ENCODE data around the gene KIF1A.

KIF1A gene

DNA sequence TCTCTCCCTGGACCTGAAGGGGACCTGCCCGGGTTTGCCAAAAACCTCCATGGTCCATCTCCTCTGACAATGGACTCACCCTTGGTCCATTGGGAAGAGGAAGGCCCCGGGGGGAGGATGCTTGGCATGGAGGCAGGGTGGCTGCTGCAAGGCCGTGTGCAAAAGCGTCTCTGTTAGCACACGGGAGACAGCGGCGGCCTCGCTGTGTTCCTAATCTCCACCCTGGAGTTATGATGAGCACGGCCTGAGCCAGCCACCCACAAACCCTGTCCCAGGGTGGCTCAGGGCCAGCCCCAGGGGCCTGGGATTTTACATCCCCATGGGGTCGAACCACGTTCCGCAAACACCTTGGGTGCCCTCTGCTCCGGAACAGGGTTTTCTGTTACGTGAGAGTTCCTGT lies 92.6 kb downstream of the KIF1A start:
- Mint-ChIP-seq H3K4me1 (ENCODE audit: low read depth) (no peaks in the 10 kb centered on the region), H3K9me3 (no peaks in the 10 kb centered on the region), H3K4me3 (no peak overlapping the region), H3K27ac (no peak overlapping the region), H3K36me3 (ENCODE audit: low read depth) (no peaks in the 10 kb centered on the region), H3K27me3 (no peaks in the 10 kb centered on the region)

DNA sequence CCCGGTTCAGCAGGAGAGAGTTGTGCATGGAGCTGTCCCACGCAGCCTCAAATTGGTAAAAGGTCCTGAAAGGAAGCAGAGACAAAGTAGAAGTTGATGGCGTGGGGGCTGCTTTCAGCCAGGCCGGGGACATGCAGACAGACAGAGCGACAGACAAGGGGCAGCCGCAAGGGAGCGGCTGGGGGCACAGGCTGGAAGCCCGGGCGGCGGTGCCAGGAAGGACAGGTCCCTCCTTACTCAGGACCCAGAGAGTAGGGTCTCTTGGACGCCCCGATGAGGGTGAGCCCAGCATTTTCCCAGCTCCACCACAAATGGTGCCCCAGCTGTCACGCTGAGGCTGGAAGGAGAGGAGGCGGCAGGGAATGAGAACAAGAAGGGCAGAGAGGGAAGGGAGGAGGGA lies 93.1 kb downstream of the KIF1A start:
- H3K27me3 Mint-ChIP-seq, result no peaks in the 10 kb centered on the region
- no peak overlapping the region for H3K27ac Mint-ChIP-seq
- no peak overlapping the region for H3K4me3 Mint-ChIP-seq
- H3K36me3 Mint-ChIP-seq (ENCODE audit: low read depth), result no peaks in the 10 kb centered on the region
- H3K4me1 Mint-ChIP-seq (ENCODE audit: low read depth), result no peaks in the 10 kb centered on the region
- H3K9me3 Mint-ChIP-seq, result no peaks in the 10 kb centered on the region

DNA sequence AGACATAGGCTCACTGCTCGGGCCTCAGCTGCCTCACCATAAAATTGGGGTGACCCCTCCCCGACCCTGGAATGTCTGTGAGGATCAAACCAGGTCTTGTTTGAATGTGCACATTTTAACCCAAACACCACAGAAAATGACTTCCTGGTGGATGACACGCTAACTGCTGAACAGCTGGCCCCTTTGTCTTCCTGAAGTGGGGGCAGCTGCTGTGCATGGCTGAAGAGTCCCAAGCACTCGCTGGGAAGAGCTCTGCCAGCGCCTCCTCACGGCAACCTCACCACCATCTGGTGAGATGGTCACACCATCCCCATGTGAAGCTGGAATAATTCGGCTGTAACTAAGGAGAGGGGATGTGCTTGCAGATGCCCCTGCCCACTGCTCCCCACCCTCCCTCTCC lies 94.3 kb downstream of the KIF1A start:
- no peaks in the 10 kb centered on the region for H3K4me1 Mint-ChIP-seq (ENCODE audit: low read depth)
- H3K27me3 Mint-ChIP-seq, result no peaks in the 10 kb centered on the region

DNA sequence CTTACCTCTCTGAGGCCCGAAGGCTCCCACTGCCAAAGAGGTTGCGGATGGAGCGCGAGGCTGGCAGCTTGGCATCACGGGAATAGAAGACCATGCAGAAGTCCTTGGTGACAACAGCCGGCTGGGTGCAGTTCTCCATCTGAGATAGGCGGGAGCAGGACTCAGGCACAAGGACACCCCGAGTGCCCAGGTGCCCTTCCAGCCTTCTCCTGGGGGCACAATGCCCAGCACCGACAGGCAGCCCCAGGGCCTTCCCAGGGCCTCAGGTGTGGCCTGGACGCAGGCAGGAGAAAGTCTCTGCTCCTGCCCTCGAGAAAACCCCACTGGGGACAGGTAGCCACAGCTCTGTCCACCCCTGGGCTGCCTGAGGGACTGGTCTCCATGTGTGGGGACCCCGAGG lies 94.8 kb downstream of the KIF1A start:
- Mint-ChIP-seq H3K27ac (no peak overlapping the region), H3K4me1 (ENCODE audit: low read depth) (no peaks in the 10 kb centered on the region)

More for the DNA sequence above, 94.3 kb downstream of the KIF1A start:
- Mint-ChIP-seq H3K36me3 (ENCODE audit: low read depth) (no peaks in the 10 kb centered on the region), H3K27ac (no peak overlapping the region), H3K4me3 (no peak overlapping the region), H3K9me3 (no peaks in the 10 kb centered on the region)

DNA sequence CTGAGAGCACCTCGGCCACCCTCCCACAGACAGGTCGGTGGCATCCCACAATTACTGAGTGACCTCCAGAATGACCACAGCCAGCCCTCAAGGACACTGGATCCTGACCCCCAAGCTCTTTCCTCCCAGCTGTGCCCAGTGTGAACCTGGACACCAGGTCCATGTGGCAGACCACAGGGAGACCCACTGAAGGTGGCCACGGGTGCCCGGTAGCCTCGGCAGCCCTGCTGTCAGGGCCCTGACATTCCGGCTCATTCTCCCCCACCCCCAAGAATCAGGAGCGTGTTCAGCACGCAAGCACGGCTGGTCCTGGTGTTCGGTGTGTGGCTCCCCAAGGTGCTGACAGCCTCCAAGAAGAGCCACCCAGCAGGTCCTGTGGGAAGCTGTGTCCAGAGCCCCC lies 95.6 kb downstream of the KIF1A start:
- Mint-ChIP-seq H3K4me3 (no peak overlapping the region), H3K36me3 (ENCODE audit: low read depth) (no peaks in the 10 kb centered on the region), H3K27ac (no peak overlapping the region), H3K4me1 (ENCODE audit: low read depth) (no peaks in the 10 kb centered on the region), H3K9me3 (no peaks in the 10 kb centered on the region), H3K27me3 (no peaks in the 10 kb centered on the region)

More for the DNA sequence above, 94.8 kb downstream of the KIF1A start:
- H3K9me3 Mint-ChIP-seq, result no peaks in the 10 kb centered on the region
- no peaks in the 10 kb centered on the region for H3K27me3 Mint-ChIP-seq
- no peaks in the 10 kb centered on the region for H3K36me3 Mint-ChIP-seq (ENCODE audit: low read depth)
- H3K4me3 Mint-ChIP-seq, result no peak overlapping the region

DNA sequence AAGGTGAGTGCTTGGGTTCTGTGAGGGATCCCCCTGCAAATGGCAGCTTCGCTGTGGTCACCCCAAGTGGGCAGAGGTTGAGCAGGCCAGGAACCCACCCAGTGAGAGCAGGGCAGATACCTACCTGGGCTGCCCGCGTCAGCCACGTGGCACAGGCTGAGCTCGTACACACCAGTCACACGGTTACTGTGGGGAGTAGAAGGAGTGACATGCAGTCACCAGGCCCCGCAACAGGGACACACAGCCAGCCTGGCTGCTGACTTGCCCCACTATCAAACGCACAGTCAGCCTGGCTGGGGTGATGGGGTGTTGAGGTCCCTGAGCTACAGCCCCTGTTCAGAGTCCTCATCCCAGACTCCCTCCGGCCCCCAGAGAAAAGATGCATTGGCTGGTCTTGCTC lies 96.2 kb downstream of the KIF1A start:
- H3K4me1 Mint-ChIP-seq (ENCODE audit: low read depth), result no peaks in the 10 kb centered on the region
- H3K27me3 Mint-ChIP-seq, result no peaks in the 10 kb centered on the region
- H3K9me3 Mint-ChIP-seq, result no peaks in the 10 kb centered on the region
- H3K36me3 Mint-ChIP-seq (ENCODE audit: low read depth), result no peaks in the 10 kb centered on the region
- H3K27ac Mint-ChIP-seq, result no peak overlapping the region
- H3K4me3 Mint-ChIP-seq, result no peak overlapping the region

DNA sequence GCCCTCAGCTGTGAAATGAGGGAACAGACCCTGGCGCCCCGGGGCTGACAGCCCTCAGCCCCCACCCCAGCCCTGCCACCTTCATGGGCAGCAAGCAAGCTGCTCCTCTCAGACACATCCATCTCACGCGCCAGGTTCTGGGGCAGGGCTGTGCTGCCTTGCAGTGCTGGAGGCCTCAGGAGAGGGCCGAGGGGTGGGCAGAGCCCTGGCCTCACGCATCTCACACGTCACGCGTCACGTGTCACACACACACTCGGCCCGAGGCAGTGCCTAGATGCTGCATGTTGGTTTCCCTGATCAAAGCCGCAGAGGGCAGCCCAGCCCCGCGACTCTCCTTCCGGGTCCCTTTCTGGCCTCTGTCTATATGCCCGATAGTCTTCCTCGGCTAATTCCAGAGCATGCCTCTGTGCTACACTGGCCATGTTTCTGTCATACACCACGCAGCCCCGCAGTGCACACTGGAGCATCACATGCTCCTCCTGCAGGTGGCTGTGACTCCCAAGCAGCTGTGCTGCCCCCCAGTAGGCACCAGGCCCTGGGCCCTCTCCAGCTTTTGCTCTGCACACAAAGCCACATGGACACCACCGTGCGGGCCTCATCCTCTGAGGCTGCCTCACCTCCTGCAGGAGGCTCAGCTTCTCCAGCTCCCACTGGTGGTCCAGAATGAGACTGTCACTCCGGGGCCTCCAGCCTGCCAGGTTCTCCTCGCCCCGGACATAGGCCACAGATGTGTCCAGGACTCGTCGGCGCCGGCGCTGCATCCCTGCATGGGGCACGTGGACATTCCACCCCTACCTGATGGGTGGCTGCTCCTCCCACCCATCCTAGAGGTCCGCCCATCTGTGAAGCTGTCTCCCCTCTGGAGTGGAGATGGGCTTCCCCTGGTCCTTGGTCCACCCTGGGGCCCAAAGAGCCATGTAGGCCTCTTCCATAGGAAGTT lies 97.0 kb downstream of the KIF1A start:
- Mint-ChIP-seq H3K4me1 (ENCODE audit: low read depth) (no peaks in the 10 kb centered on the region), H3K36me3 (ENCODE audit: low read depth) (no peaks in the 10 kb centered on the region), H3K4me3 (no peak overlapping the region), H3K9me3 (no peaks in the 10 kb centered on the region), H3K27ac (no peak overlapping the region), H3K27me3 (no peaks in the 10 kb centered on the region)

DNA sequence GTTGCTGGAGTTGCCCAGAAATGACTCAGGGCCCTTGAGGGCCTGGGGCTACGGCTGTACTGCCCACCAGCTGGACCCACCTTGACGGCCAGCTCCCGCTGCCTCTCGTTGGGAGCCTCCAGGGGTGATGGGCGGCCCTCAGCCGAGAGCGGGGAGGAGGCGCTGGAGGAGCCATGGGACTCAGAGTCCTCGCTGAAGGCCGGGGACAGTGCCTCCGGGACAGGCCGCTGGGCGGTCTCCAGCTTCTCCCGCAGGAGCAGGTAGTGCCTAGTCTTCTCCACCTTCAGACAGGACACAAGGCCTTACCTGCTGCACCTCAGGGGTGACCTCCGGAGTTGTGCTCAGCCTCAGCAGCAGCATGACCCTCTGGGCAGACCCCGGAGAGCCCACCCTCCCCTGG lies 97.6 kb downstream of the KIF1A start:
- Mint-ChIP-seq H3K36me3 (ENCODE audit: low read depth) (no peaks in the 10 kb centered on the region), H3K27ac (no peak overlapping the region), H3K27me3 (no peaks in the 10 kb centered on the region), H3K4me3 (no peak overlapping the region), H3K9me3 (no peaks in the 10 kb centered on the region), H3K4me1 (ENCODE audit: low read depth) (no peaks in the 10 kb centered on the region)

DNA sequence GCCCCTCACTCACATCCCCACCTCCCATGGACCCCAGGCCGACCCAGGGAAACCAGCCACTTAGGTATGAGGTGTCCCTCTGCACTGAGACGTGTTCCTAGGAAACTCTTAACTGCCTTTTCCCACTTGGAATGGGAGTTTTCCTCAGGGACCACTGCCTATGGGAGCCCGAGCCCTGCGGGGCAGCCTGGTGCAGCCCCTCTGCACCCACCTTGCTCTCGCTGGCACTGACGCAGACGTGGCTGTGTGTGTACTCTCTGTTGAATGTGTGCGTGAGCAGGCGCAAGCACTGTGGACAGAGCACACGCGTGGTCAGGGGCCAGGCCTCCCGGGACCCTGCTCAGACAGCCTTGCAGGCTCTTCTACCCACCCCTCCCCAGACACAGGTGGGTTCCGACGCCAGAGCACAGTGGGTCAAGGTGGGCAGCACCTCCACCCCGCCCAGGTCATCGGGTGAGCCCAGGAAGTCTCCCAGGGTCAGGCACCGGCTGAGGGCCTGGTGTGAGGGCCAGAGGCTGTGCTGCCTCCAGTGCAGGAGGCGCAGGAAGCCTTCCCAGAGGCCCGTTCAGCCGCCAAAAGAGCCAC lies 98.3 kb downstream of the KIF1A start:
- H3K4me3 Mint-ChIP-seq, result no peak overlapping the region
- H3K4me1 Mint-ChIP-seq (ENCODE audit: low read depth), result no peaks in the 10 kb centered on the region
- H3K27ac Mint-ChIP-seq, result no peak overlapping the region
- H3K36me3 Mint-ChIP-seq (ENCODE audit: low read depth), result no peaks in the 10 kb centered on the region
- no peaks in the 10 kb centered on the region for H3K27me3 Mint-ChIP-seq
- no peaks in the 10 kb centered on the region for H3K9me3 Mint-ChIP-seq

DNA sequence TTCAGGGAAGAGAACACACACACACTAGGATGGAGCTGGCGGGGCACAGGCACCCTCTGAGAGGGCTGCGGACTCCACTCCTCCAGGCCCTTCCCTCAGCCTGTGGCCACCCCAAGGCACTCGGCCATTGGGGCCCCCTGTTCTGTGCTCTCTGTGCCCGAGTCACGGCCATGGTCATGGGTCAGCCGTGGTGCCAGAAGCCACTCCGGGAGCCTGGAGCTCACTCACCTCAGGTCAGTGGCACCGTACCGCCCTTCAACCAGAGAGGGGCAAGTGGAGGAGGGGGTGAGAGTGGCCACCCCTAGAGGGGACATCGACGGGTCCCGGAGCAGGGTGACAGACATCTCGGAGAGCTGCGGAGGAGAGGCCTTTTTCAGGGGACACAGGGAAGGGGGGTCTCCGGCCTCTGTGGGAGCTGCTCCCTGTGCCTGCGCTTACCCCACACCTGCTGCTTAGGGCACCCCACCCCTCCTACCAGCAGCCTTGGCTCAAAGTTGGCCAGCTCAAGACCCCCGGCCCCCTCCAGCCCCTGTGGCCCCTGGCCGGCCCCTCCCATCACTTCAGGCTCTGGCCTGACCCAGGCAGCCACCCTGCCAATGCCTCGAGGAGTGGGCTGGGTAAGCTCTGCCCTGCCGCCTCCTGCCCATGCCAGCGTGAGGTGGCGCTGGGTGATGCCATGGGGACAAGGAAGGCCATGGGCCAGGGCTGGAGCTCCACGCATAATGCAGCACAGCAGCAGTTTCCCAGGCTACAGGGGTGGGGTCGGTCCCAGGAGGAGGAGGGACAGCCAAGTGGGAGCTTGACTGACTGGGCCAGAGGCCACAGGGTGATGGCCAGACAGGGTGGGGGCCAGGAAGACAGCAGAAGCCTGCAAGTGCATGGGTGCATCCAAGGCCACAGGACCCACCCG lies 99.1 kb downstream of the KIF1A start:
- Mint-ChIP-seq H3K4me1 (ENCODE audit: low read depth) (no peaks in the 10 kb centered on the region), H3K36me3 (ENCODE audit: low read depth) (no peaks in the 10 kb centered on the region)

DNA sequence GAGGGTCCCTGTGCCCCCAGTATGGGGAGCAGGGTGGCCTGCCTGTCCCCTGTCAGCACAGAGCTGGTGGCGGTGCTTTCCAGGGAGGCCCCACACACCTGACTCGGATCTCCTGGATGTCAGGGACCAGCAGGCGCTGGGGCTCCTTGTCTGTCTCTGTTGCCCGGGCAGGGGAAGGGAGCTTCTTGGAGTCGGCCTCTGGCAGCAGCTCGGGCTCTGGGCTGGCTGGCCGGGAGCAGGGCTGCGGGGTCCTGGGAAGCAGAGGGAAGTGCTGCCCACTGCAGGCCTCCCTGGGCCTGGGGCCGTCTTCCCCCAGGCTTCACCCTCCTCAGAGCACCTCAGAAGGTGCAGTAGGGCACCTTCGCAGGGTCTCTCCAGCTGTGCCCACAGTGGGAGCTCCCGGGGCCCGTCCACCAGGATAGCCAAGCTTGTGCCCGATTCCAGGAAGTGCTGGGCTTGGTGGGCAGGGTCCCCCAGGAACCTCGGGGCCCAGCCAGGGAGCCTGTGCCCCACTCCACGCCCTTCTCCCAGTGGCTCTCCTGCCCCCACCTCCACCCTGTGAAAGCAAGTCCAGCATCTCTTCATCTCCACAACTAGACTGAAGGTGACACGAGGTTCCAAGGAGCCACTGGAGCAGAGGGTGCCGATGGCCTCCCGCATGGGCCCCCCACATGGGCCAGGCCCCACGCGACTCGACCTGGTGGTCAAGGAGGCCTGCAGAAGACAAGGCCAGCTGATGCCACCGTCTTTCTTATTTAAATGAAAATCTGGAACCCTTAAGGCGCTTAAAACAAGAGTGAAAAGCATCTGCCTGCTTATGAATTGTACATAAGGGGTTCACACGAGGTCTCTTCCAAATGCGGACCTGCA lies 100.1 kb downstream of the KIF1A start:
- no peak overlapping the region for H3K27ac Mint-ChIP-seq
- H3K36me3 Mint-ChIP-seq (ENCODE audit: low read depth), result no peaks in the 10 kb centered on the region
- no peaks in the 10 kb centered on the region for H3K27me3 Mint-ChIP-seq
- no peaks in the 10 kb centered on the region for H3K4me1 Mint-ChIP-seq (ENCODE audit: low read depth)
- H3K9me3 Mint-ChIP-seq, result no peaks in the 10 kb centered on the region
- no peak overlapping the region for H3K4me3 Mint-ChIP-seq

More for the DNA sequence above, 99.1 kb downstream of the KIF1A start:
- H3K9me3 Mint-ChIP-seq, result no peaks in the 10 kb centered on the region
- H3K27ac Mint-ChIP-seq, result no peak overlapping the region
- H3K27me3 Mint-ChIP-seq, result no peaks in the 10 kb centered on the region
- H3K4me3 Mint-ChIP-seq, result no peak overlapping the region

DNA sequence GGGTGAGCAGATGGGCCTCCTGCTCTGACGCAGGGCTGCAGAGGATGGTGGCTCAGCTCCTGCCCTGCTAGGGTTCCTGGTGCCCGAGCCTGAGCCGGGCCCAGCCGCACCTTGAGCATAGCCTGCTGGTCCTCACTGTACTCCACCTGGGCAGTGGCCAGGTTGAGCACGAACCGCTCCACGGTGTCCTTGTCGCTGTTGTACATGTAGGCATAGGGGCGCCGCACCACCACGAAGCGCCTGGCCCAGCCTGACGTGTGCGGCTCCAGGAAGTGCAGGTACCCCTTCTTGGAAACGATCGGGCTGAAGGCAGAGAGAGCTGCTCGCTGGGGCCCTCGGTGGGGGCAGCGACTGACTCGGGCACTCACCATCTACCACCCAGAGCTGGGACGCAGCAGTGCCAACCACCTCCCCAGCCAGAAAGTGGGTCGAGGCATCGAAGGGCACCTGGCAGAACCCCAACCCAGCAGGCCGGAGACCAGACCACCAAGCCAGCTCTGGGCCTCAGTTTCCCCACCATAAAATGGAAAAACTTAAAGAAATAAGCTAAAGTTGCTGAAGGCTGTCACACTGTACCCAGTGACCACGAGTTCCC lies 101.0 kb downstream of the KIF1A start:
- Mint-ChIP-seq H3K27me3 (no peaks in the 10 kb centered on the region), H3K4me3 (no peak overlapping the region), H3K4me1 (ENCODE audit: low read depth) (no peaks in the 10 kb centered on the region), H3K36me3 (ENCODE audit: low read depth) (no peaks in the 10 kb centered on the region), H3K27ac (no peak overlapping the region), H3K9me3 (no peaks in the 10 kb centered on the region)

DNA sequence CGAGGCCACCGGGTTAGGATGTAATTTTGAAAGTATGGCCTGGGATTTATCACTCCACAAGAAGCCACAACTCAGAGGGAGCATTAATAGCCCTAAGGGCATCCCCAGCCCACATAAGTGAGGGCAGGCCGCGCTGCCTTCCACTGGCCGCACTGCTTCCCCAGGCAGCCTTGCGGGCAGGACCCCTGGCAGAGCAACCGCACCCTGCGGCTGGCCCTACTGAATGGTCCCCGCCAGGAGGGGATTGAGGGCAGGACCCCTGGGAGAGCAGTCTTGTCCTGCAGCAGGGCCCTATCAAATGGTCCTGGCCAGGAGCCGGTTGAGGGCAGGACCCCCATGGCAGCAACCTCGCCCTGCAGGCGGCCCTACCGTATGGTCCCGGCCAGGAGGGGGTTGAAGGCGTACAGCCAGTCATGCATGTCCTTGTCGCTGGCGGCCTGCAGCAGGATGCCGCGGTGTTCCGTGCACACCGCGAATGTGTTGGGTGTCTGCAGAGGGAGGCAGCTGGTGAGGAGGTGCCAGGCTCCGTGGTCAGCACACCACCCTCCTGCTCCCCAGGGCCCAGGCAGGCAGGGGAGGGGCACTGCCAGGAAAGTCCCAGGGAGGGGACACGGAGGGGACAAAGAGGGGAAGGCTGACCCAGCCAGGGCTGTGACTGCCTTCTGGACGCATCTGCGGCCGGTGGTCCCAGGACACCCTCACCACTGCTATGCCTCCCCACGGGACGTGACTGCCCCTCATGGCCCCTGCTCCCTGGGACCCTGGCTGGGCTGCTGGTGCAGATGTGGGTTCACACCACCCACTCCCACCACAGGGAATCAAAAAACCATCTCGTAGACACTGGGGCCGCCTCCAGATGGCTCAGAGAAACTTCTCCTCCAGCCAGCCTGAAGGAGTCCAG lies 102.1 kb downstream of the KIF1A start:
- Mint-ChIP-seq H3K9me3 (no peaks in the 10 kb centered on the region), H3K4me3 (no peak overlapping the region), H3K27me3 (no peaks in the 10 kb centered on the region), H3K4me1 (ENCODE audit: low read depth) (no peaks in the 10 kb centered on the region), H3K27ac (no peak overlapping the region), H3K36me3 (ENCODE audit: low read depth) (no peaks in the 10 kb centered on the region)

Measured in stimulated activated naive CD8-positive, alpha-beta T cell treated with anti-CD3 and anti-CD28 coated beads, Interleukin-15, Interleukin-2, amounts not matched to agents 100 ng/mL and 50 ng/mL, for 24 hours (primary cell).